Stimulated activated CD4-positive, alpha-beta T cell treated with anti-CD3 and anti-CD28 coated beads, Interleukin-4, amount 100 ng/mL, for 4 hours (primary cell): ENCODE results near the gene MYOD1.

Source experiments
- DNase-seq, 2 experiments: peaks; one replicate each; pipeline ENCODE4 v3.0.0-alpha.2; 2020

MYOD1 gene

GRCh38 chr11:17703951-17704350 is 15.4 kb upstream of the MYOD1 start:
- no peak for DNase-seq

DNA sequence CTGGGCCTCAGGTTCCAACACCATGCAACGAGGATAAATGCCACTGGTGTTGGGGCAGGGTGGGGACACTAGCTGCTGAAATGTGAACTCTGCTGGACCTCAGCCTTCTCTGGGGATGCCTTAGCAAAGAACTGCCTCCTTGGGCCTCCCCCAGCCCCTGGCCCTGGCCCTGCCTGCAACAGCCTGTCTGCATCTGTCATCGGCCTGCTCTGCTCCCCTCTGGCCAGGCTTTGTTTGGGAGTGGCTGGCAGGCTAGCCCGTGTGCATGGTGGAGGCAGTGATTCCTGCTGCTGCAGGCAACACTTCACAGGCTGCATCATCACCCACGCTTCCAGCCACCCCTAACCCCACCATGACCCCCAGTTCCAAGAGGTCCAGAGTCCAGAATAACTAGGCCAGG is 11.5 kb upstream of the MYOD1 start:
- DNase-seq, result no peak

GRCh38 chr11:17711836-17712235 is 7.5 kb upstream of the MYOD1 start:
- DNase-seq, result no peak

DNA sequence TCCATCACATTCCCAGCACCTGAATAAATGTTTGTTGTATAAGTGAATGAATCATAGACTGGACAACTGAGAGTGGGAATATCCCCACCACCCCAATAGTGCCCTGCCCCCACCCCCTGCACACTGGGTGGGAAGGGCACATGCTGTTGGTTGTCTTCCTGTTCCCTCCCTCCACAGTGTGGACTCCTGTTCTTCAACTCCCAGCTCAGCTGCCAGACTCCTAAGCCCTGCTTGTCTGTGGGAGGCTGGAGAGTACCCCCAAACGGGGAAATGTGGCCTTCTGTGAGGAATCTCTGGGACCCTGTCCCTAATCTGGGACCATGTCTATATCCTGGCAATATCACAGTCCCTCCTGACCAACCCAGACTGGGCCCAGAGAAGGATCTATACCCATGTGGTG is 5.5 kb upstream of the MYOD1 start:
- no peak for DNase-seq

DNA sequence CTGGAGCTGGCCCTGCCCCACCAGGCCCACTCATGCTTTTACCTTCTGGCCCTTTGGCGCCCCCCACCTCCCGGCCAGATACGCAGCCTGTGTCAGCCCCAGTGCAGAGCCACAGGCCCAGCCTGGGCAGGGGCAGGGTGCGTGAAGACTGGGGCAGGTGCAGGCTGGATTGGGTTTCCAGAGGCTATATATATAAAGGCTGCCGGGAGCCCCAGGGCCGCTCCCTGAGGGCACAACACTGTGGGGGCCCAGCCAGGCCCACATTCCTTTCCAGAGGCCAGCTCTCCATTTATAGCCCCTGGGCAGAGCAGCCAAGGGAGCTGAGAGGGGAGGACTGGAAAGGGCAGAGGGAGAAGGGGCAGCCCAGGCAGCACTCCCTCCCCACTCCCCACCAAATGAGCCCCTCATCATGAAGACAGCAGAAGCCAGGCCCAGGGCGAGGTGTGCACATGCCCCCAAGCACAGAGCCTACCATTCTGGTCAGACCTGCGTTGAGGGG is 5.0 kb upstream of the MYOD1 start:
- DNase-seq, result no peak

GRCh38 chr11:17714870-17715269 is 4.5 kb upstream of the MYOD1 start:
- DNase-seq, result no peak

DNA sequence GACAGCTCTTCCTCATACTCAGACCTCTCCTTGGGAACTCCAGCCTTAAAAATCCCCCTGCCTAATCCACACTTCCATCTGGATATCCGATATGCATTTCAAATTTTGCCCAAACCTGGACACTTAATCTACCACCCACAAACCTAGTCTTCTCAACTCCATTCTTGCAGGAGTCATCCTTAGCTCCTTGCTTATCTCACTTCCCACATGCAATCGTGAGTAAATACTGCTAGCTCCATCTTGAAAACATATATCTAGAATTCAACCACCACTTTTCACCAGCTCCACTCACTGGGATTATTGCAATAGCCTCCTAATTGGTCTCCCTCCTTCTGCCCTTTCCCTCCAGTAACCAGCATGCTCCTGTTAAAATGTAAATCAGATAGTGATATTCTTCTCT is 2.6 kb upstream of the MYOD1 start:
- no peak for DNase-seq

DNA sequence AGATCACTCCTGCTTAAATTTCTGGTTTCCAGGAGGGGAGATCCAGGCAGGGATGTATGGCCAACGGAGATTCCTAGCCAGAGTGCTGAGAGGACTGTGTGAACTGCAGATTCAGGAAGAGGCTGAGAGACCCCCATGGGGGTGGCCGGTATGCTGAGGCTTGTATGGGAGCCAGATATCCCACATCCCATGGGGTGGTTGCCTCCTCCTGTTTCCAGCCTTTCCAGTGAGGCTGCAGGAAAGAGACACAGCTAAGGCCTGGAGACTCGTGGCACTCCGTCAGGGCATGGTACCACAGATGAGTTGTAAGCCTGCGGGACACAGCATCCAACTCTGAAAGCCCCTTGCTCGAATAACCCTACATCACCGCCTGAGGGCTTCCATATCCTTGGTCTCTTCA is 1.4 kb upstream of the MYOD1 start:
- no peak for DNase-seq

DNA sequence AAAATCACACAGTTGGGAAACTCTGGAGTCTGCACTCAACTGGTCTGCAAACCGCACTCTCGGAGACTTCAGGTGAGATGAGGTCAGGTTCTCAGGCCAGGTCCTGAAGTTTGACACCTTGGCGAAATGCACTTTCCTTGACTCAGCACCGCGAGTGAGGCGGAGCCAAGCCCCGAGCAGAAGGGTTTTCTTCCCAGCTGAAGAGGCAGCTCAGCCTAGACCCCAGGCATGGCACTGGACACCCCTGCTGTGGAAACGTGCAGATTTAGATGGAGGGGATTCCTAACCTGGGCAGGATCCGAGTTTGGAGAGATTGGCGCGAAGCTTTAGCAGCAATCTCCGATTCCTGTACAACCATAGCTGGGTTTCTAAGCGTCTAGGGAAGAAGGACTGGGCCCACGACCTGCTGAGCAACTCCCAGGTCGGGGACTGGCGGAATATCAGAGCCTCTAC is 835 bp upstream of the MYOD1 start:
- no peak for DNase-seq

DNA sequence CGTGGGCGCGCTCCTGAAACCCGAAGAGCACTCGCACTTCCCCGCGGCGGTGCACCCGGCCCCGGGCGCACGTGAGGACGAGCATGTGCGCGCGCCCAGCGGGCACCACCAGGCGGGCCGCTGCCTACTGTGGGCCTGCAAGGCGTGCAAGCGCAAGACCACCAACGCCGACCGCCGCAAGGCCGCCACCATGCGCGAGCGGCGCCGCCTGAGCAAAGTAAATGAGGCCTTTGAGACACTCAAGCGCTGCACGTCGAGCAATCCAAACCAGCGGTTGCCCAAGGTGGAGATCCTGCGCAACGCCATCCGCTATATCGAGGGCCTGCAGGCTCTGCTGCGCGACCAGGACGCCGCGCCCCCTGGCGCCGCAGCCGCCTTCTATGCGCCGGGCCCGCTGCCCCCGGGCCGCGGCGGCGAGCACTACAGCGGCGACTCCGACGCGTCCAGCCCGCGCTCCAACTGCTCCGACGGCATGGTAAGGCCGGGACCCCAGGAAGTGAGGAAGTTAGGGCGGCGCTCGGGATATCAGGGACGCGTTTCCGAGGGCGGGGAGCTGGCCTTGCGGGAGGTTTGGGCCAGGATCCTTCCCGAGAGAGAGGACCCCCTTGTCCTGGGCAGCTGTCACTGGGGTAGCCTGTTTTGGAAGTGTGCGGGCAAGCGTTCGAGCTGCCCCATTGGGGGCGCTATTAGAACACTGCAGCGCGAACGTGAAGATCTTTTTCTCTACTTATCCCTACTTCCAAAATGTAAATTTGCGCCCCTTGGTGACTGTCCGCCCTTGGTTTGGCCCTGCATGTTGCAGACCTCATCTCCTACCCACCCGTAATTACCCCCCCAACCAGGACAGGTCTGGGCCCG is 796 bp downstream of the MYOD1 start:
- no peak for DNase-seq

DNA sequence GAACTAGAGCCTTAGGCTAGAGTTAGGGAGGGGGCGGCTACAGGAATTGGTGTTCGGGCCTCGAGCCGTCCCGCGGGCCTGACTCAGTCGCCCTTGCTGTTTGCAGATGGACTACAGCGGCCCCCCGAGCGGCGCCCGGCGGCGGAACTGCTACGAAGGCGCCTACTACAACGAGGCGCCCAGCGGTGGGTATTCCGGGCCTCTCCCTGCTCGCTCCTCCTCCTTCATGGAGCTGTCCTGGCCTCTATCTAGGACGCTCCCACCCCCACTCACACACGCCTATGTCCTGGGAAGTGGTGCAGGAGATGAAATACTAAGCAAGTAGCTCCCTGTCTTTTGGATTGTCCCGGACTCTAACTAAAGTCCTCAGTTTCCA is 1.4 kb downstream of the MYOD1 start:
- no peak for DNase-seq

DNA sequence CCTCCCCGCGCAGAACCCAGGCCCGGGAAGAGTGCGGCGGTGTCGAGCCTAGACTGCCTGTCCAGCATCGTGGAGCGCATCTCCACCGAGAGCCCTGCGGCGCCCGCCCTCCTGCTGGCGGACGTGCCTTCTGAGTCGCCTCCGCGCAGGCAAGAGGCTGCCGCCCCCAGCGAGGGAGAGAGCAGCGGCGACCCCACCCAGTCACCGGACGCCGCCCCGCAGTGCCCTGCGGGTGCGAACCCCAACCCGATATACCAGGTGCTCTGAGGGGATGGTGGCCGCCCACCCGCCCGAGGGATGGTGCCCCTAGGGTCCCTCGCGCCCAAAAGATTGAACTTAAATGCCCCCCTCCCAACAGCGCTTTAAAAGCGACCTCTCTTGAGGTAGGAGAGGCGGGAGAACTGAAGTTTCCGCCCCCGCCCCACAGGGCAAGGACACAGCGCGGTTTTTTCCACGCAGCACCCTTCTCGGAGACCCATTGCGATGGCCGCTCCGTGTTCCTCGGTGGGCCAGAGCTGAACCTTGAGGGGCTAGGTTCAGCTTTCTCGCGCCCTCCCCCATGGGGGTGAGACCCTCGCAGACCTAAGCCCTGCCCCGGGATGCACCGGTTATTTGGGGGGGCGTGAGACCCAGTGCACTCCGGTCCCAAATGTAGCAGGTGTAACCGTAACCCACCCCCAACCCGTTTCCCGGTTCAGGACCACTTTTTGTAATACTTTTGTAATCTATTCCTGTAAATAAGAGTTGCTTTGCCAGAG is 2.0 kb downstream of the MYOD1 start:
- no peak for DNase-seq

DNA sequence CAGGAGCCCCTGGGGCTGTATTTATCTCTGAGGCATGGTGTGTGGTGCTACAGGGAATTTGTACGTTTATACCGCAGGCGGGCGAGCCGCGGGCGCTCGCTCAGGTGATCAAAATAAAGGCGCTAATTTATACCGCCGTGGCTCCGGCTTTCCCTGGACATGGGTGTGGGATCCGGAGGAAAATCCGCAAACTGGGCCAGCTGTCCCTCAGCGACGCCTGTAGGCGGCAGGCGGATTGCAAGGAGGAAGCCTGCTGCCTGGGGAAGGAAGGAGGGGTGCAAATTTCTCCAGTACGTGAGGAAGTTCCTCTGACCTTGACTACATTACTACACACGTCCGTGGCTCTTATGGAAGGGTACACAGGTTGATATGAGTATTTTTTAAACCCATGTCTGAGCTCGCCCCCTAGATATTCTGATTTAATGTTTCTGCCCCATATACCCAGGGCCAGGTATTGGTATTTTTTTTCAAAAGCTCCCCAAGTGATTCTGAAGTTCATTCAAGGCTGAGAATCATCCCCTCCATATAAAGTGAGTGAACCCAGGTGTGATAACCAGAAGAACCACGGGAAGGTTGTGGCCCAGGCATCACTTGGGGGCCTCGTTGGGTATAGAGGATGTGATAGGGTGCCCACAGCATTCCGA is 2.8 kb downstream of the MYOD1 start:
- no peak for DNase-seq

GRCh38 chr11:17724020-17724908 is 4.9 kb downstream of the MYOD1 start:
- no peak for DNase-seq

GRCh38 chr11:17725174-17725573 is 5.8 kb downstream of the MYOD1 start:
- DNase-seq, result no peak

DNA sequence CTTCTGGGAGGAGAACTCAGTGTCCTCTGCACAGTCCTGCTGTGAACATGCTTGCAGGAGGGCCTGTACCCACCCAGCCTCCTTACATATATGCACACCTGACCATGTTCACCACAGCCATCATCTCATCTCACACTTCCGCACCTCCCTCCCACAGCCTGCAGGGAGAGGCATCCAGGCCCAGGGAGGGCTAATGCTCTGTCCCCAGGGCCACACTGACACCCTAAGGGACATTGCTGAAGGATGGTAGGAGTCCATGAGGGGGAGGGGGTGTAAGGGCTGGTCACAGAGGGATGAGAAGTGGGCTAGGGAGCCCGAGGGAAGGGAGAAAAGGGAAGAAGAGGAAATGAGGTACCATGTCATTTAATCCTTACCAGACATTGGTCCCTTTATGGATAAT is 10.8 kb downstream of the MYOD1 start:
- no peak for DNase-seq

DNA sequence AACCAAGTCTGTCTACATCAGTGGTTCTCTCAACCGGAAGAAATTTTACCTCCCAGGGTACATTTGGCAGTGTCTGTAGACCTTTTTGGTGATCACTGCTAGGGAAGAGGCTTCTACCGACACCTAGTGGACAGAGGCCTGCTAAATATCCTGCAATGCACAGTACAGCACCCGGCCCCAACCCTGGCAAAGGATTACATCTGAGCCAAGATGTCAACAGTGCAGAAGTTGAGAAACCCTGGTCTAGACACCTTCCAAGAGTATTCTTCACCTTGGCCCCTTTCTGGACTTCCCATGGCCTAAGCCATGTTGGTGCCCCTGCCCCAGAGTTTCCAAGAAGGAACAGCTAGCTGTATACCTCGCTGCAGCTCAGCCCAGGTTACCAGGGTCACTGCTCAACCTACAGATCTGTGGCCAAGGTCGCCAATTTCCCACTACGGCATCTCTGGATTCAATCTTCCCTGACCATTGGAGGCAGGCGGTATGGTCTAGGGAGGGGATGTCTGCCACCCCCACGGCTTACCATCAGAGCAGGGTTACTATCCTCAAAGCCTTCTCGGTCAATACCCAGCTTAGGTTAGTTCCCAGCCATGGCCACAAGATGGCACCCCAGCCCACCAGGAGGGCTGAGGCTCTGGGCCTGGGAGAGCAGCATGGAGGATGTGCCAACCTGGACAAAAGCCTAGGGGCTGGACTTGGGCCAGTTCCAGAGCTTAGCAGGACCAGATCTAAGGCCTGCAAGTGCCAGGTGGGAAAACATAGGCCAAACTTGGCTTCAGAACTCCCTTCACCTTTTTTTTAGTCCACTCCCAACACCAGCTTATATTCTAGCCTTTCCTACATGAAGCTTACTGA is 11.5 kb downstream of the MYOD1 start:
- DNase-seq, result peak; percentile 25 to 56

- DNase-seq, result no peak
Measured at GRCh38 chr11:17733261-17733660, 13.9 kb downstream of the MYOD1 start.

DNA sequence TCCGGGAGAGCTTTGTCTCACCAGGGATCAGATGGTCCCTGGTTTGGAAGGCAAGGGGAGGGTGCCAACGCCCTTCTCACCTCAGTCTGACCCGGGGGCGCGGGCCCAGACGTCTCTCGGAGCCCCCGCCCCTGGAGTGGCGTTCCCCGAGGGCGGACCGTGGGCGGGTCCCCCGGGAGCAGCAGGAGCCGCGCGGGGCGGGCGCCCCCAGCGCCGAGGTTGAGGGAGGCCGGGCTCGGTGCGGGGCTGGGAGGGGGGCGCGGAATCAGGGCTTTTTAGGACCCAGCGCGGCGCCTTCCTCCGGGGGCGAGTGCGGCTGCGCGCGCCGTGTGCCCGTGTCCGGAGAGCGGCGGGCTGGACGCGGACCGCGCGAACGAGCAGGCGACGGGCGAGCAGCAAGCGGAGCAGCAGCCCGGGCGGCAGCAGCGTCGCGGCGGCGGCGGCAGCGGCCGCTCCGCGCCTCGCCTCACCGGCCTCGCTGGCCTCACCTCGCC is 15.1 kb downstream of the MYOD1 start, which contains the start of gene KCNC1:
KCNC1 (plus strand) TSS at position 364 of the 494 bp plus-strand sequence. CDS start 1,222 bp downstream, outside the sequence.
- DNase-seq, result no peak

DNA sequence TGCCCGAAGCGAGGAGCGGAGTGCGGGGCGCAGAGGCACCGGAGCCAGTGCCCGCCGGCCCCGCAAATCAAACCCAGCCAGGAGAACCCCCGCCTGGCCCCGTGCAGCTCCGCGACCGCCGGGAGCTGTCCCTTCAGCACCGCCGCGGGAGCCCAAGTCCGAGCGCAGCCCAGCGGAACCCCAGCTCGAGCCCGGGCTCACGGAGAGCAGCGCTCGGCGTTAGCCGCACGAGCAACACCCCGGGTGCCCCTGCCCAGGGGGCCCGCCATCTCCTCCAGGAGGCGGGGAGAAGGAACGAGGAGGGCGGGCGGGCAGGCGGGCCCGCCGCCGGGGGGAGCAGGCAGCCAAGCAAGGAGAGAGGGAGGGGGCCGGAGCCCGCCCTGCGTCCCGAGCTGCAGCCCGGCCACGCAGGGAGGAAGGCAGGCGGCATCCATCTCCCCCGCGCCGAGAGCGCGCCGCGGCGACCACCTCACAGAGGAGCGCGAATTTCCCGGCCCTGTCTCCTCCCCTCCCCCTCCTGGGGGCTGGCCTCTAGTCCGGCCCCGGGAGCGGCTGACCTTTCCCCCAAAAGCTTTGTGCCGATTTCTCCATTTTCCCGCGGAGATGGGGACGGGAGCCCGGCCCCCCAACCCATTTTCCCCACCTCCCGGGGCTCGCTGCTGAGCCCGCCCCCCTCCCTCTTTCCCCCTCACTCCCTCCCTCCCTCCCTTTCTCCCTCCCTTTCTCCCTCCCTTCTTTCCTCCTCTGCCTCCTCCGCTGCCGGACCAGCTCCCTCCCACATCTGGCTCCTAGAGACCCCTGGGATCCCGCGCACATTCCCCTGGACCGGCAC is 15.8 kb downstream of the MYOD1 start:
- peak in 1 of 2 experiments; percentile 20 for DNase-seq
